Prostate gland (tissue), 2 donors: ENCODE results near the gene EIF2D. TPM values are rescaled to one million over a fixed set of nuclear protein-coding genes. Genes with fewer than 3 reads are reported as not detected.

Source experiments
- DNase-seq: peaks from one replicate; pipeline ENCODE4 v3.0.0-alpha.2; 2019; ENCODE audit warnings: low spot score
- H3K27ac ChIP-seq, 2 donors: fragments of 200-600 bp; sonication (generic); 2 replicates each; pipeline ENCODE4 v1.5.1; 2017 to 2019
- H3K27me3 ChIP-seq: fragments of 200-600 bp; sonication (generic); replicated peaks from 2 replicates; pipeline ENCODE4 v1.5.1; 2019; ENCODE audit not compliant: insufficient read depth
- H3K36me3 ChIP-seq, 2 donors: fragments of 200-600 bp; sonication (generic); 1 replicate in 1 of 2; 2 replicates in 1 of 2; pipeline versions ENCODE4 v1.5.1 to v1.8.1; 2017 to 2019
- H3K4me1 ChIP-seq: fragments of 200-600 bp; sonication (generic); replicated peaks from 2 replicates; pipeline ENCODE4 v1.5.1; 2019
- H3K4me3 ChIP-seq, 2 donors: fragments of 200-600 bp; sonication (generic); 2 replicates each; pipeline ENCODE4 v1.5.1; 2017 to 2019
- H3K9me3 ChIP-seq: fragments of 200-600 bp; sonication (generic); 2 replicates; pipeline ENCODE4 v1.5.1; 2017
- CTCF ChIP-seq, 4 experiments: fragments of 200-600 bp in 2 of 4; fragments of 450-650 bp in 2 of 4; sonication (generic) in 2 of 4; IDR thresholded peaks; 1 replicate in 3 of 4; 2 replicates in 1 of 4; pipeline ENCODE4 v1.5.1; 2016 to 2019; ENCODE audit warnings: antibody characterized with exemption in 4 of 4, mild to moderate bottlenecking in 2 of 4, moderate library complexity in 2 of 4
- POLR2A ChIP-seq: fragments of 450-650 bp; IDR thresholded peaks from one replicate; pipeline ENCODE4 v1.6.1; 2016; ENCODE audit warnings: antibody characterized with exemption, mild to moderate bottlenecking
- POLR2AphosphoS5 ChIP-seq: sonication (generic); formaldehyde crosslinking; IDR thresholded peaks from one replicate; pipeline ENCODE4 v1.6.1; 2017; ENCODE audit warnings: antibody characterized with exemption
- WGBS: methylation state at CpG from one replicate; pipeline ENCODE4 v1.1.5; 2018; 5-methylcytosine and 5-hydroxymethylcytosine counted together
- intact Hi-C: fragments of 100-400 bp; cut with DNase I; formaldehyde crosslinking; loops from one replicate; pipeline ENCODE4 v1.14.2; 2022
- total RNA-seq, 2 donors: library from RNA; depleted of rRNA; stranded (reverse); fragments of >200 nt; gene quantifications; one replicate each; pipeline ENCODE4 v1.1.0, GENCODE V29; 2016

The EIF2D gene
- total RNA-seq, 2 donors from 2014 or later = 42.8 to 60.2 TPM

- WGBS = 85% methylated on average over 8 of the region's 8 CpGs
- H3K4me1 ChIP-seq = no peaks in the 10 kb centered on the region
- no peak overlapping the region for H3K27ac ChIP-seq
- DNase-seq = no peak
- no peak overlapping the region for H3K4me3 ChIP-seq
- no peaks in the 10 kb centered on the region for H3K36me3 ChIP-seq
- TF ChIP-seq CTCF (IDR thresholded peaks at IDR 0.05) = no peak
- TF ChIP-seq POLR2A = no peak
- TF ChIP-seq POLR2AphosphoS5 = no peak
- intact Hi-C loops = no loop called here
- no peaks in the 10 kb centered on the region for H3K27me3 ChIP-seq
- no peaks in the 10 kb centered on the region for H3K9me3 ChIP-seq
These were observed 43.4 kb downstream of the EIF2D start for GRCh38 chr1:206568779-206569352.

DNA sequence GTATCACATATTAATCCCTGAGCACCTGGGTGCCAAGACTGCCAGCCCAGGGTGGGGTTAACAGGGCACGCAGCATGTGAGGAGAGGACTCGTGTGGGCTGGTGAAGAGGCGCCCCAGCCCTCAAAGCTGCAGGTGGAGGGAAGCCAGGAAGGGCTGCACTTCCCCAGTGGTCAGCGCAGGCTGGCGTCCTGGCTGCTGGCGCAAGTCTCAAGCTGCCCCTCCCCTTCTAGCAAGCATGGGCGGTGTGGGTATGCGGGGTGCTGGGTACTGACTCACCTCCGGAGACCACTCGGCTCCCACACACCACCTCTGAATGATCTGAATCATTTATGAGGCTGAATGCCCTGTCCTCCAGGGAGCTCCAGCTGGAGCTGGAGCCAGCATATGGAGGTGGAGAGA, 44.0 kb downstream of the EIF2D start:
- DNase-seq = no peak
- no peak for TF ChIP-seq POLR2AphosphoS5
- no peak for TF ChIP-seq POLR2A
- no peak for TF ChIP-seq CTCF (IDR thresholded peaks at IDR 0.05)
- H3K36me3 ChIP-seq = no peaks in the 10 kb centered on the region
- intact Hi-C loops = no loop called here
- no peaks in the 10 kb centered on the region for H3K4me1 ChIP-seq
- 93% methylated on average over 10 of the region's 10 CpGs for WGBS
- no peaks in the 10 kb centered on the region for H3K27me3 ChIP-seq
- no peaks in the 10 kb centered on the region for H3K9me3 ChIP-seq
- no peak overlapping the region for H3K4me3 ChIP-seq
- no peak overlapping the region for H3K27ac ChIP-seq

- 53% methylated on average over 4 of the region's 4 CpGs for WGBS
- Histone ChIP-seq H3K9me3 (no peaks in the 10 kb centered on the region), H3K4me1 (no peaks in the 10 kb centered on the region), H3K27me3 (no peaks in the 10 kb centered on the region), H3K4me3 (no peak overlapping the region), H3K36me3 (no peaks in the 10 kb centered on the region), H3K27ac (no peak overlapping the region)
- DNase-seq = no peak
- no peak for TF ChIP-seq CTCF (IDR thresholded peaks at IDR 0.05)
- no peak for TF ChIP-seq POLR2AphosphoS5
- TF ChIP-seq POLR2A = no peak
- intact Hi-C loops = no loop called here
These were observed 45.3 kb downstream of the EIF2D start for GRCh38 chr1:206566999-206567398.

GRCh38 chr1:206565995-206566394, 46.3 kb downstream of the EIF2D start:
- Histone ChIP-seq H3K9me3 (no peaks in the 10 kb centered on the region), H3K4me3 (no peak overlapping the region), H3K27me3 (no peaks in the 10 kb centered on the region), H3K4me1 (no peaks in the 10 kb centered on the region), H3K36me3 (no peaks in the 10 kb centered on the region), H3K27ac (no peak overlapping the region)
- no peak for DNase-seq
- TF ChIP-seq POLR2AphosphoS5 (no peak), POLR2A (no peak), CTCF (IDR thresholded peaks at IDR 0.05) (no peak)
- intact Hi-C loops = no loop called here
- 80% methylated on average over 4 of the region's 4 CpGs for WGBS

- Histone ChIP-seq H3K4me1 (no peaks in the 10 kb centered on the region), H3K4me3 (no peak overlapping the region), H3K27ac (no peak overlapping the region), H3K9me3 (no peaks in the 10 kb centered on the region), H3K27me3 (no peaks in the 10 kb centered on the region), H3K36me3 (no peaks in the 10 kb centered on the region)
- intact Hi-C loops = no loop called here
- WGBS = 67% methylated on average over 1 of the region's 1 CpG
- DNase-seq = no peak
- TF ChIP-seq POLR2AphosphoS5 (no peak), CTCF (IDR thresholded peaks at IDR 0.05) (no peak), POLR2A (no peak)
These were observed 48.7 kb downstream of the EIF2D start for GRCh38 chr1:206563367-206564207.
